GM12864 (cell line): Measurements from ENCODE around the gene SGSH.

Experiments used
- DNase-seq: peaks from one replicate; pipeline ENCODE4 v3.0.0-alpha.2; 2011; ENCODE audit warnings: low read depth
- H3K4me3 ChIP-seq: 2 replicates; pipeline ENCODE4 v1.5.1; 2011; ENCODE audit warnings: mild to moderate bottlenecking, low read depth, low read length, control low read depth
- TF ChIP-seq, protein P1 (sequence below): IDR thresholded peaks from 2 replicates; pipeline ENCODE4 v1.5.1; 2011; ENCODE audit warnings: low read depth, mild to moderate bottlenecking, moderate library complexity, low read length, control low read depth, inconsistent platforms; ENCODE audit errors: missing control alignments

The SGSH gene

DNA sequence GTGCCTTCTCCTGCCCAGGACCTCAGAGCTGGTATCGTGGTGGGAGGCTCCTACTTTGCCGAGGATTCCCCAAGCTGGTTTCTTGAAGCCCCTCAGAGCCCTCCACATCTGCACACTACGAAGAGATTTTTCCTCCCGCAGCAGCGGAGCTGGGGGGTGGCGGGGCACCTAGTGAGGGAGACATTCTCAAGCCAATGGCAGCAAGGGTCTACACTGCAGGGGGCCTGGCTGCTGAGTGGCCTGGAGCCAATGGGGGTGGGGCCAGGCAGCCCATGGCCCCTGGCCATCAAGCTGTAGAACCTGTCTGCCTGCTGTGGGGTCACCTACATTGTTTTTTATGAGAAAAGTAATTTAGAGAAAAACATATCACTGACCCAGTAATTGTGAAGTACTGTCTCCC, 5.1 kb upstream of the SGSH start:
- no peak overlapping the region for H3K4me3 ChIP-seq
- TF ChIP-seq, protein P1, sequence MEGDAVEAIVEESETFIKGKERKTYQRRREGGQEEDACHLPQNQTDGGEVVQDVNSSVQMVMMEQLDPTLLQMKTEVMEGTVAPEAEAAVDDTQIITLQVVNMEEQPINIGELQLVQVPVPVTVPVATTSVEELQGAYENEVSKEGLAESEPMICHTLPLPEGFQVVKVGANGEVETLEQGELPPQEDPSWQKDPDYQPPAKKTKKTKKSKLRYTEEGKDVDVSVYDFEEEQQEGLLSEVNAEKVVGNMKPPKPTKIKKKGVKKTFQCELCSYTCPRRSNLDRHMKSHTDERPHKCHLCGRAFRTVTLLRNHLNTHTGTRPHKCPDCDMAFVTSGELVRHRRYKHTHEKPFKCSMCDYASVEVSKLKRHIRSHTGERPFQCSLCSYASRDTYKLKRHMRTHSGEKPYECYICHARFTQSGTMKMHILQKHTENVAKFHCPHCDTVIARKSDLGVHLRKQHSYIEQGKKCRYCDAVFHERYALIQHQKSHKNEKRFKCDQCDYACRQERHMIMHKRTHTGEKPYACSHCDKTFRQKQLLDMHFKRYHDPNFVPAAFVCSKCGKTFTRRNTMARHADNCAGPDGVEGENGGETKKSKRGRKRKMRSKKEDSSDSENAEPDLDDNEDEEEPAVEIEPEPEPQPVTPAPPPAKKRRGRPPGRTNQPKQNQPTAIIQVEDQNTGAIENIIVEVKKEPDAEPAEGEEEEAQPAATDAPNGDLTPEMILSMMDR = no peak
- no peak for DNase-seq

DNA sequence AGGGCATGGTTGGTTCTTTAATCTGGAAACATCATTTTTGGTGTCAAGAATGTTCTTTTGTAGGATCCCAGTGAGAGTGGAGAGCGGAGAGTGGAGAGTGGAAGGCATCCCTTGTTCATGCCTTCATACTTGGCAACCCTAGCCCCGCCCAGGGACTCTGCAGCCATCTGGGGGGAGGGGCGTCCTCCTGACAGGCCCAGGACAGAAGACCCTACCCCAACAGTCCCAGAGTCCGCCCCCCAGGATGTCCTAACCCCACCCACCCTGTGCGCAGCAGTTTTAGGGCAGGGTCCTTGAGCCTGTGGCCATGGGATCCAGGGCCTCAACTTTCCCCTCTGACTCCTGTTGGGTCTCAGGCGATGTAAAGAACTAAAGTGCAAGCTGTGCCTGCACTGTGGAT, 4.5 kb upstream of the SGSH start:
- no peak for DNase-seq
- TF ChIP-seq, protein P1 = no peak
- H3K4me3 ChIP-seq = no peak overlapping the region

DNA sequence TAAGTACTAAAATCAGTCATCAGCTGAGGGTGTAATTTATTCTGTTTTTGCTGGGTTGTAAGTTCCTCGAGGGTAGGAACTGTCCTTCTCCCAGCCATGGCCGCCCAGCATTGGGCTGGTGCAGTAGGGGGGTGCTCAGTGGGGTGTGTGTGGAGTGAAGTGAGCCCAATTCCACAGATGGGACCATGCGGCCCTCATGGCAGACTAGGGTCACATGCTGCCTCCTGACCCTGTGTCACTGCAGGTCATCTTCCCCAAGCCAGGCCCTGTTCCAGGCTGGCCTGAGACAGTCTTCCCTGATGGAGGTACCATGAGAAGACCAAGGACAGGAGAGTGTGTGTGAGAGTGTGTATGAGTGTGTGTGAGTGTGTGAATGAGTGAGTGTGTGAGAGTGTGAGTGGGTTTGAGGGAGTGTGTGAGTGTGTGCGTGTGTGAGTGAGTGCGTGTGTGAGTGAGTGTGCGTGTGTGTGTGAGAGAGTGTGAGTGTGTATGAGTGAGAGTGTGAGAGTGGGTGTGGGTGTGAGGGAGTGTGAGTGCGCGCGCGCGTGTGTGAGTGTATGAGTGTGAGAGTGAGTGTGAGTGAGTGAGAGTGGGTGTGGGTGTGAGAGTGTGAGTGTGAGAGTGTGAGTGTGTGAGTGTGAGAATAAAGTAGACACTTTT, 3.8 kb upstream of the SGSH start:
- no peak overlapping the region for H3K4me3 ChIP-seq
- DNase-seq = no peak
- TF ChIP-seq, protein P1 = no peak

GRCh38 chr17:80223142-80223815, 3.1 kb upstream of the SGSH start:
- DNase-seq = no peak
- TF ChIP-seq, protein P1 = no peak

GRCh38 chr17:80222376-80223141, 2.4 kb upstream of the SGSH start:
- TF ChIP-seq, protein P1 = no peak
- H3K4me3 ChIP-seq = no peak overlapping the region
- DNase-seq = no peak

More at GRCh38 chr17:80223142-80223815, 3.1 kb upstream of the SGSH start:
- no peak overlapping the region for H3K4me3 ChIP-seq

GRCh38 chr17:80221351-80222105, 1.4 kb upstream of the SGSH start:
- DNase-seq = no peak
- TF ChIP-seq, protein P1 = no peak
- H3K4me3 ChIP-seq = no peak overlapping the region
